ENCODE data around the gene SCAMP2.

- TF ChIP-seq CTCF (IDR thresholded peaks at IDR 0.05; ENCODE audit: borderline replicate concordance, extremely low read depth, low read length, poor library complexity, severe bottlenecking) (no peak), EZH2 (IDR thresholded peaks at IDR 0.05; ENCODE audit: borderline replicate concordance, low read depth, low read length, severe bottlenecking) (no peak)
Measured at GRCh38 chr15:74863239-74864056, 9.7 kb downstream of the SCAMP2 start.

Measured in DND-41 (cell line).